ENCODE results near the gene SVBP. TPM values are rescaled to one million over a fixed set of nuclear protein-coding genes. Genes with fewer than 3 reads are reported as not detected.

SVBP gene
- polyA plus RNA-seq, 2 of the 4 experiments (the other 2 are of a cell fraction): 9.1 to 24.8 TPM

DNA sequence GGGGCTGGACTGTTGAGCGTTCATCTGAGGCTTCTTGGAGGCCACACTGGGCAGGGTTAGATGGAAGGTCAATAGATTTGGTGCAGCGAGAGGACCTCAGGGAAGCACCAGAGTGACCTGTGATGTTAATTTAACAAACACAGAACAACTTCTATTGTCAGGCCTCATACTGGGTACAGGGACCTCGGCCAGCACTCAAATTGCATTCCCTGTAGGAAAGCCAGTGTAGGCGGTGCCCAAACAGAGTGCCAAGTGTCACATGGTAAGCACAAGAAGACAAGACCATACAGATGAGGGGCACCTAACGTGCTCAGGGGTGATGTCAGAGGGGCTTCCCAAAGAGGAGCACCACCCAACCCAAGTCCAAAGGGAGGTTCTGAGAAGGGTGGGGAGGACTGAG is 31.1 kb downstream of the SVBP start:
- Histone ChIP-seq H3K27ac (no peak overlapping the region), H3K4me3 (no peak overlapping the region), H3K4me2 (no peak overlapping the region), H3K9me3 (no peaks in the 10 kb centered on the region), H3K4me1 (no peaks in the 10 kb centered on the region)
- ATAC-seq: no peak
- ChIA-PET POLR2A (no interaction called here), CTCF (interaction anchor here (2.0 kb wide), 1 partner anchor 8 kb away, joined by 9 read pairs; no protein-coding TSS in a partner anchor)
- no peak for DNase-seq (ENCODE audit: low read depth in 1 of 2, low spot score in 1 of 2)
- TF ChIP-seq PHF8 (IDR thresholded peaks at IDR 0.05; ENCODE audit: borderline replicate concordance, low read depth): no peak
- no peak for TF ChIP-seq FOSB (CRISPR knock-in tag; IDR thresholded peaks at IDR 0.05)
- TF ChIP-seq ZNF302 (CRISPR knock-in tag; IDR thresholded peaks at IDR 0.05): no peak
- no peak for TF ChIP-seq MAFK (IDR thresholded peaks at IDR 0.05; ENCODE audit: partially characterized antibody)
- no peak for TF ChIP-seq EHMT2 (IDR thresholded peaks at IDR 0.05; ENCODE audit: low read depth)
- TF ChIP-seq MYC (IDR thresholded peaks at IDR 0.05; ENCODE audit: borderline replicate concordance, low read length): no peak
- no peak for TF ChIP-seq TP53 (CRISPR knock-in tag; IDR thresholded peaks at IDR 0.05)
- TF ChIP-seq ZSCAN20 (CRISPR knock-in tag; IDR thresholded peaks at IDR 0.05): no peak
- TF ChIP-seq JUNB (IDR thresholded peaks at IDR 0.05): no peak
- no peak for TF ChIP-seq HDAC2 (IDR thresholded peaks at IDR 0.05)
- TF ChIP-seq, protein P1, sequence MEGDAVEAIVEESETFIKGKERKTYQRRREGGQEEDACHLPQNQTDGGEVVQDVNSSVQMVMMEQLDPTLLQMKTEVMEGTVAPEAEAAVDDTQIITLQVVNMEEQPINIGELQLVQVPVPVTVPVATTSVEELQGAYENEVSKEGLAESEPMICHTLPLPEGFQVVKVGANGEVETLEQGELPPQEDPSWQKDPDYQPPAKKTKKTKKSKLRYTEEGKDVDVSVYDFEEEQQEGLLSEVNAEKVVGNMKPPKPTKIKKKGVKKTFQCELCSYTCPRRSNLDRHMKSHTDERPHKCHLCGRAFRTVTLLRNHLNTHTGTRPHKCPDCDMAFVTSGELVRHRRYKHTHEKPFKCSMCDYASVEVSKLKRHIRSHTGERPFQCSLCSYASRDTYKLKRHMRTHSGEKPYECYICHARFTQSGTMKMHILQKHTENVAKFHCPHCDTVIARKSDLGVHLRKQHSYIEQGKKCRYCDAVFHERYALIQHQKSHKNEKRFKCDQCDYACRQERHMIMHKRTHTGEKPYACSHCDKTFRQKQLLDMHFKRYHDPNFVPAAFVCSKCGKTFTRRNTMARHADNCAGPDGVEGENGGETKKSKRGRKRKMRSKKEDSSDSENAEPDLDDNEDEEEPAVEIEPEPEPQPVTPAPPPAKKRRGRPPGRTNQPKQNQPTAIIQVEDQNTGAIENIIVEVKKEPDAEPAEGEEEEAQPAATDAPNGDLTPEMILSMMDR (IDR thresholded peaks at IDR 0.05): no peak
- no peak for TF ChIP-seq CBX2 (IDR thresholded peaks at IDR 0.05; ENCODE audit: borderline replicate concordance, low read depth)
- no peak for TF ChIP-seq POLR2A (IDR thresholded peaks at IDR 0.05; ENCODE audit: low read length)
- no peak for TF ChIP-seq RARB (CRISPR knock-in tag; IDR thresholded peaks at IDR 0.05)
- TF ChIP-seq, protein P2, sequence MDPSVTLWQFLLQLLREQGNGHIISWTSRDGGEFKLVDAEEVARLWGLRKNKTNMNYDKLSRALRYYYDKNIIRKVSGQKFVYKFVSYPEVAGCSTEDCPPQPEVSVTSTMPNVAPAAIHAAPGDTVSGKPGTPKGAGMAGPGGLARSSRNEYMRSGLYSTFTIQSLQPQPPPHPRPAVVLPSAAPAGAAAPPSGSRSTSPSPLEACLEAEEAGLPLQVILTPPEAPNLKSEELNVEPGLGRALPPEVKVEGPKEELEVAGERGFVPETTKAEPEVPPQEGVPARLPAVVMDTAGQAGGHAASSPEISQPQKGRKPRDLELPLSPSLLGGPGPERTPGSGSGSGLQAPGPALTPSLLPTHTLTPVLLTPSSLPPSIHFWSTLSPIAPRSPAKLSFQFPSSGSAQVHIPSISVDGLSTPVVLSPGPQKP (IDR thresholded peaks at IDR 0.05; ENCODE audit: low read depth, low read length): no peak
- no peak for TF ChIP-seq HOXB13 (CRISPR knock-in tag; IDR thresholded peaks at IDR 0.05; ENCODE audit: low read depth)
- no peak for TF ChIP-seq SMC3 (IDR thresholded peaks at IDR 0.05)
- no peak for TF ChIP-seq CEBPB (IDR thresholded peaks at IDR 0.05)
- TF ChIP-seq RCOR1 (IDR thresholded peaks at IDR 0.05; ENCODE audit: low read depth, low read length): no peak
- WGBS (ENCODE audit: missing lambda C conversion rate): 86% methylated on average over 5 of the region's 5 CpGs
- no peak for FAIRE-seq

DNA sequence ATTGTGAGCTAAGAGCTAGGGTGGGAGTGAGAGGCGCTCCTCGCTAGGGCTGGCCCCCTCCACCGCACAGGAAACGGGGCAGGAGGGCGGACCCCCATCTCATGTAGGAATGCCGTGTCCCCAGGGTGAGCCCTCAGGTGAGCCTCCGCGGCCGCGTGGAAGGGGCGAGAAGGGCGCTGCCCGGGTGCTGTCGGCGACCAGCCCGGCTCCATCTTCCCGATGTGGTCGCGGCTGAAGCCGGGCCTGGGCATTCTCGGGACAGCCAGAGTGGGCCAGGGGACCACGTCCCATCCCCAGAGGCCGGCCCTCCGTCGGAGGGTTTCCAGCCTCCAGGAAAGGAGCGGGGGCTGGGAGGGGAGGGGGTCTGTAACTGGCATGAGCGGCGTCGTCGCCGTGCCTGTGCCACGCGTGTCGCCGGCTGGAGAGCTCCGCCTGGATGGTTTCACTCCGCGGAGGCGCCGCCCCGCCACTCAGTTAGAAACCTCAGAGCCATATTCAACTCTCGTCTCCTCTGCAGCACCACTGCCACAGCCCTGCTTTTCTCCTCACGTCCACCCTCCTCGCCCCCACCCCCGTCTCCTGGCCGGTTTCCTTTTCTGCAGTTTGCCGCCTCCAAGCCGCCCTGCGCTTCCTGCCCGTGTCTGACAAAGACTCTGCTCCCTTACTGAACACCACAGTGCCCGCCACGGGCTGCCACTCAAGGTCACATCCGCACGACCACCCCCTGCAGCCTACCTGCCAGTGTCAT is 32.1 kb downstream of the SVBP start, which contains the start of gene TMEM269:
Gene TMEM269, plus strand, starts transcription at position 46 of the 748 bp plus-strand sequence. CDS start 4,903 bp downstream, outside the sequence.
- no peak for DNase-seq (ENCODE audit: low read depth in 1 of 2, low spot score in 1 of 2)
- H3K27ac ChIP-seq: no peak within 1 kb of the TSS
- 92% methylated on average over 25 of the region's 54 CpGs for WGBS (ENCODE audit: missing lambda C conversion rate)
- no peak within 1 kb of the TSS for H3K4me2 ChIP-seq
- TF ChIP-seq POLR2A (IDR thresholded peaks at IDR 0.05; ENCODE audit: low read length) (no peak), PHF8 (IDR thresholded peaks at IDR 0.05; ENCODE audit: borderline replicate concordance, low read depth) (no peak), HOXA7 (CRISPR knock-in tag; IDR thresholded peaks at IDR 0.05) (no peak), ZC3H11A (IDR thresholded peaks at IDR 0.05) (no peak), RNF2 (IDR thresholded peaks at IDR 0.05; ENCODE audit: borderline replicate concordance, low read depth) (no peak), CBX8 (IDR thresholded peaks at IDR 0.05) (no peak), ESRRA (IDR thresholded peaks at IDR 0.05; ENCODE audit: borderline replicate concordance, low read length) (no peak), SREBF2 (IDR thresholded peaks at IDR 0.05) (no peak), POLR2AphosphoS2 (conservative IDR thresholded peaks at IDR 0.05; ENCODE audit: low read length) (no peak)
- TF ChIP-seq, protein P2 (IDR thresholded peaks at IDR 0.05; ENCODE audit: low read depth, low read length): no peak
- TF ChIP-seq, protein P3, sequence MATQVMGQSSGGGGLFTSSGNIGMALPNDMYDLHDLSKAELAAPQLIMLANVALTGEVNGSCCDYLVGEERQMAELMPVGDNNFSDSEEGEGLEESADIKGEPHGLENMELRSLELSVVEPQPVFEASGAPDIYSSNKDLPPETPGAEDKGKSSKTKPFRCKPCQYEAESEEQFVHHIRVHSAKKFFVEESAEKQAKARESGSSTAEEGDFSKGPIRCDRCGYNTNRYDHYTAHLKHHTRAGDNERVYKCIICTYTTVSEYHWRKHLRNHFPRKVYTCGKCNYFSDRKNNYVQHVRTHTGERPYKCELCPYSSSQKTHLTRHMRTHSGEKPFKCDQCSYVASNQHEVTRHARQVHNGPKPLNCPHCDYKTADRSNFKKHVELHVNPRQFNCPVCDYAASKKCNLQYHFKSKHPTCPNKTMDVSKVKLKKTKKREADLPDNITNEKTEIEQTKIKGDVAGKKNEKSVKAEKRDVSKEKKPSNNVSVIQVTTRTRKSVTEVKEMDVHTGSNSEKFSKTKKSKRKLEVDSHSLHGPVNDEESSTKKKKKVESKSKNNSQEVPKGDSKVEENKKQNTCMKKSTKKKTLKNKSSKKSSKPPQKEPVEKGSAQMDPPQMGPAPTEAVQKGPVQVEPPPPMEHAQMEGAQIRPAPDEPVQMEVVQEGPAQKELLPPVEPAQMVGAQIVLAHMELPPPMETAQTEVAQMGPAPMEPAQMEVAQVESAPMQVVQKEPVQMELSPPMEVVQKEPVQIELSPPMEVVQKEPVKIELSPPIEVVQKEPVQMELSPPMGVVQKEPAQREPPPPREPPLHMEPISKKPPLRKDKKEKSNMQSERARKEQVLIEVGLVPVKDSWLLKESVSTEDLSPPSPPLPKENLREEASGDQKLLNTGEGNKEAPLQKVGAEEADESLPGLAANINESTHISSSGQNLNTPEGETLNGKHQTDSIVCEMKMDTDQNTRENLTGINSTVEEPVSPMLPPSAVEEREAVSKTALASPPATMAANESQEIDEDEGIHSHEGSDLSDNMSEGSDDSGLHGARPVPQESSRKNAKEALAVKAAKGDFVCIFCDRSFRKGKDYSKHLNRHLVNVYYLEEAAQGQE (IDR thresholded peaks at IDR 0.05): no peak
- ATAC-seq: no peak
- no peak within 1 kb of the TSS for H3K4me3 ChIP-seq
- POLR2A ChIA-PET: no interaction called here
- CTCF ChIA-PET: interaction anchor here (1.3 kb wide), 1 partner anchor 289 kb away, joined by 3 read pairs; no protein-coding TSS in a partner anchor
- H3K9me3 ChIP-seq: no peaks in the 10 kb centered on the region
- H3K4me1 ChIP-seq: no peaks in the 10 kb centered on the region
- FAIRE-seq: no peak

All from A549 (cell line).